ENCODE data around the gene PPP6R1. TPM values are rescaled to one million over a fixed set of nuclear protein-coding genes. Genes with fewer than 3 reads are reported as not detected.
A peak's percentile ranks its signal among the peaks of the same experiment; 100 is the strongest.

The PPP6R1 gene
- total RNA-seq, 1 experiment from 2014 or later, result 96.7 TPM

- H2AFZ ChIP-seq (ENCODE audit: low read depth, low read length, poor library complexity, severe bottlenecking), result no peak overlapping the region
- H3K27me3 ChIP-seq (ENCODE audit: insufficient read depth, low read length), result no peaks in the 10 kb centered on the region
These were observed 72.7 kb downstream of the PPP6R1 start for GRCh38 chr19:55186080-55186479.

More at GRCh38 chr19:55186080-55186479, 72.7 kb downstream of the PPP6R1 start:
- RAD21 ChIA-PET (ENCODE audit: low non-redundant PET in 1 of 2, low total read pairs in 2 of 2, uncharacterized antibody in 2 of 2, unreplicated experiment in 2 of 2), result no interaction called here
- no peak for ATAC-seq
- DNase-seq (ENCODE audit: low read depth, low spot score), result no peak
- TF ChIP-seq SIN3A (IDR thresholded peaks at IDR 0.05; ENCODE audit: low read depth) (no peak), POLR2AphosphoS5 (IDR thresholded peaks at IDR 0.05; ENCODE audit: low read depth, low read length) (no peak), CBX3 (IDR thresholded peaks at IDR 0.05; ENCODE audit: low read depth) (no peak), ZFX (IDR thresholded peaks at IDR 0.05) (no peak), JUND (IDR thresholded peaks at IDR 0.05) (no peak), SP1 (IDR thresholded peaks at IDR 0.05; ENCODE audit: low read depth) (no peak), CTCF (IDR thresholded peaks at IDR 0.05 in 2 of 3, conservative IDR thresholded peaks at IDR 0.05 in 1 of 3; ENCODE audit: borderline replicate concordance in 1 of 3, insufficient read depth in 1 of 3, low read depth in 2 of 3, low read length in 2 of 3) (no peak), TCF7L2 (IDR thresholded peaks at IDR 0.05; ENCODE audit: borderline replicate concordance, extremely low read depth, insufficient read depth, insufficient read length) (no peak), EZH2 (IDR thresholded peaks at IDR 0.05) (no peak), REST (IDR thresholded peaks at IDR 0.05; ENCODE audit: low read depth) (no peak), RAD21 (IDR thresholded peaks at IDR 0.05; ENCODE audit: low read depth) (no peak), EGR1 (IDR thresholded peaks at IDR 0.05; ENCODE audit: low read depth) (no peak), CEBPB (IDR thresholded peaks at IDR 0.05; ENCODE audit: low read depth) (no peak), ZNF274 (IDR thresholded peaks at IDR 0.05; ENCODE audit: low read depth, low read length) (no peak), MAX (IDR thresholded peaks at IDR 0.05) (no peak), FOSL1 (IDR thresholded peaks at IDR 0.05; ENCODE audit: low read depth) (no peak)
- intact Hi-C loops (cut with micrococcal nuclease), result no loop called here
- Histone ChIP-seq H4K20me1 (ENCODE audit: insufficient read depth) (no peaks in the 10 kb centered on the region), H3K4me1 (ENCODE audit: control insufficient read depth in 1 of 2, insufficient read depth in 2 of 2, low read length in 2 of 2) (peaks cover 10 to 30% of the 10 kb centered on the region in 2 experiments), H3K4me2 (ENCODE audit: low read length) (peak overlapping the region; percentile 54), H3K9me3 (ENCODE audit: control insufficient read depth in 1 of 2, insufficient read depth in 1 of 2, low read depth in 1 of 2, low read length in 2 of 2) (no peaks in the 10 kb centered on the region), H3K9ac (ENCODE audit: low read length) (no peak overlapping the region), H3K9me2 (ENCODE audit: insufficient read depth) (no peaks in the 10 kb centered on the region), H3K36me3 (ENCODE audit: control insufficient read depth in 1 of 2, insufficient read depth in 2 of 2, low read length in 2 of 2) (no peaks in the 10 kb centered on the region), H3K27ac (ENCODE audit: low read depth, low read length) (no peak overlapping the region), H3K4me3 (replicated peaks in 1 of 2; ENCODE audit: low read depth in 1 of 2, low read length in 2 of 2) (no peak overlapping the region), H3K79me2 (ENCODE audit: insufficient read depth, low read length) (peaks cover 3% of the 10 kb centered on the region; the same call in 1 of the 2 replicates)
- POLR2A ChIA-PET, result no interaction called here
- no TSS peak for BruUV-seq (replicated peaks)
- CTCF ChIA-PET, result interaction anchor here (0.6 kb wide), 1 partner anchor 233 kb away, joined by 3 read pairs; no protein-coding TSS in a partner anchor
